GM19455 (cell line): Measurements from ENCODE around the gene ALMS1.
"Not testable (repeated sequence)": the region's sequence is repeated elsewhere in the genome, so short reads cannot be mapped to it uniquely, and the experiment has no call there.

Experiments
- ATAC-seq: cut with Tn5 transposase; IDR thresholded peaks from one replicate; pipeline ENCODE4 v1.9.1; 2021; ENCODE audit not compliant: unreplicated experiment

The ALMS1 gene

DNA sequence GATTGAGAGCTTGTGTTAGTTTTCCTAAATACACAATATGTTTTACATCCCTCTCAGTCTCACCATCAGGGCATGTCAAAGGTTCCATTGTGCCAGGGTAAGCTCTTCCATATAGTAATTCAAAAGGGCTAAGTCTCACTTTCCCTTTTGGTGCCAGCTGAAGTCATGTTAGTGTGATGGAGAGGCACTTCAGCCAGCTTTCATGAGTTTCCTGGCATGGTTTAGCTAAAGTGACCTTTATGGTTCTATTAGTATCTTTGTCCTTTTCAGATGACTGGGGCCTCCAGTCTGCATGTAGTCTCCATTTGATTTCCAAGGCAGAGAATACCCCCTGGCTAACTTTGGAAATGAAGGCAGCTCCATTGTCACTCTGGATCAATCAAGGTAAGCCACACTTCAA, 229.4 kb downstream of the ALMS1 start:
- no peak for ATAC-seq

DNA sequence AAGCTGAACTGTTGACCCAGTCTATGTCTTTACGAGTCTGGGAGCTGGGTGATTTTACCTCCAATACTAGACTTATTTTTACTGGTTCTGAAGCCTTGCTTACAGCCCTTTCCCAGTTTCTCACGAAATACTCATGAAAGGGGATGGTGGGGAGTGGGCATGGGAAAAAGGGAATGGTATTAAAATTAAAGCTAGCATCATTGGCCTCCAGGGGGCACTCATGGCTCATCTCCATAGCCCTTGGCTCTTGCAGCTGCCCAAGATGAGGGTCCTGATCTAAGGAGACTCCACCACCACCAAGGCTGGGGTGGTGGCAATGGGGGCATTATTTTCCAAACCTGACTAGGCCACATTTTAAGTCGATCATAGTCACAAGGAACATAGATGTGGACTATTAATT, 234.3 kb downstream of the ALMS1 start:
- not testable (repeated sequence) for ATAC-seq

DNA sequence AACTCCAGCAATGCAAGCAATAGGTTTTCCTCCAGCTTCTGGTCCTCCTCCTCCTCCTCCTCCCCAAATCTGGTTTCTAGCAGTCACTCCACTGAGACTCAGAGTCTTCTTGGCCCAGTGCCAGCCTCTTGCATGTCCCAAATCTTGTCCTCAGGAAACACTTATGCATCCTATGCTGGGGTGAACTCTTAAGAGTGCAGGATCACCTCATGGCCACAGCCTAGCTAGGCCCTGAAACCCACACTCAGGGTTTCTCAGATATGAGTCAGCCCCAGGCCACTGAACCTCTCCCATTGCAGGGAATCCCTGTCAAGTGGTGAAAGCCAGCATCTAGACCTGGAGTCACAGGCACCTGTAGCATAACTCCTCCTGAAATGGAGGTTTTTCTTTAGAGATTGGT, 238.4 kb downstream of the ALMS1 start:
- ATAC-seq = not testable (repeated sequence)

DNA sequence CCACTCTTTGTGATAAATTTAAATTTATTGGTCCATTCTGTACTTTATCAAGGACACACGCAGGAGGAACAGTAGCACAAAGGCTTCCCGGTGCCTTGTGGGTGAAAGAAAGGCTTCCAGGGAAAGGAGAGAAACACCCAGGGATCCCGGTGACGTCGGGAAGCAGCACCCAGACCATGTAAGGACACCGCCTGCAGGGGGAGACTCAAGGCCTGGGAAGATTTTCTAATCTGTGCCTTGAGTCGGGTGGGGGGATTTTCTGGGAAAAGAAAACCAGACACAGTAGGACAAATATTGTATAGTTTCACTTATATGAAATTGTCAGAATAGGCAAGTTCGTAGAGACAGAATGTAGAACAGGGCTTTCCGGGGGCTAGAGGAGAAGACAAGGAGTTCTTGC, 239.0 kb downstream of the ALMS1 start:
- not testable (repeated sequence) for ATAC-seq

DNA sequence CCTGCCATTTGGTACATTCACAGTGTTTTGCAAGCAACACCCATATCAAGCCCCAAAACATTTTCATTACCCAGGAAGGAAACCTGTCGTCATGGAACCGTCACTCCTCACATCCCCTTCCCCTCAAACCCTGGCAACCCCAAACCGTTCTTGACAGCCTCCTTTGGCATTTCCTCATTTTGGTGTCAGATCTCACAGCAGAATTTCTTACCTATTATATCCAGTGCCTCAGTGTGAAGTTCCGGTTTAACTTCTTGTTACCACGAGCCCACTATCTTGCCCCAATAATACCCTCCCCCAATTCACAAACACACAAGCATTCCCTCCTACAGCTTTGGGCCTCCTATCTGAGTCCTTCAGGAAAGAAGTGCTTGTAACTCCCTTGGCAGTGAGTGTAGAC, 240.6 kb downstream of the ALMS1 start:
- ATAC-seq = not testable (repeated sequence)

DNA sequence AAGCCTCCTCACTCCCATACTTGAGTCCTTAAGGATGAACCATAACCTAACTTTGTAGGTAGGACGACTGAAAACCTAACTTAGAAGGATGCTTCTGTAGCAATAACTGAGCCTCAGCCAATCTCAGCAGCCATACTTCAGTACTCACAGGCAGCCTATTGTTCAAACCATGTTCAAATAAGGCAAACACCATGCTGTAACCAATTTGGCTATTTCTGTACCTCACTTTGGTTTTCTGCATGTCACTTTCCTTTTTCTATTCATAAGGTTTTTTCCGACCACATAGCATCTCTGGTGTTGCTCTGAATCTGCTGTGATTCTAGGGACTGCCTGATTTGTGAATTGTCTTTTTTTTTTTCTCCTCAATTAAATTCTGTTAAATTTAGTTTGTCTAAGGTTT, 242.9 kb downstream of the ALMS1 start:
- not testable (repeated sequence) for ATAC-seq

DNA sequence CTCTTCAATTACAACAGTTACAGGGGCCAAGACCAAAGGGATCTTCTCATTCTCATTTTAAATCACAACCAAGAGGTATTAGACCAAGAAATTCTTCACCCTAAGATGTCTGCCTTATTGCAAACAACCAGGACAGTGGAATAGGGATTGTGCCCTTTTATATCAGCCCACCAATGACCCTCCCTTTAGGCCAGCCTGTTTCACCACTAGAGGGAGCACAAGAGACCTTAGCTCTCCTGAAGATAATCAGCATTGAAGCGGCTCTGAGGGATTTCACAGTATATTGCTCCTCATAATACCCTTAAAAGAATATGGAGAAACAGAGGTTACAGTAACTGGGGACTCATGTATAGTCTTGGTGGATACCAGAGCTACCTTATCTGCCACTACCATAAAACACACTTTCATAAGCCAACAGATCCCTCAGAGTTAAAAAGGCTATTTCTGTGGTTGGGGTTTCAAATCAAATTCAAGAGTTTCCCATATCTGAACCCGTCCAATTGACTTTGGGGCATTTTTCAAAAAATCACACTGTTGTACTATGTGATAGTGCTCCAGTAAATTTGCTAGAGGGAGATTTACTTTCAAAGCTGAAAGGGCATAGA, 245.1 kb downstream of the ALMS1 start:
- ATAC-seq = not testable (repeated sequence)

DNA sequence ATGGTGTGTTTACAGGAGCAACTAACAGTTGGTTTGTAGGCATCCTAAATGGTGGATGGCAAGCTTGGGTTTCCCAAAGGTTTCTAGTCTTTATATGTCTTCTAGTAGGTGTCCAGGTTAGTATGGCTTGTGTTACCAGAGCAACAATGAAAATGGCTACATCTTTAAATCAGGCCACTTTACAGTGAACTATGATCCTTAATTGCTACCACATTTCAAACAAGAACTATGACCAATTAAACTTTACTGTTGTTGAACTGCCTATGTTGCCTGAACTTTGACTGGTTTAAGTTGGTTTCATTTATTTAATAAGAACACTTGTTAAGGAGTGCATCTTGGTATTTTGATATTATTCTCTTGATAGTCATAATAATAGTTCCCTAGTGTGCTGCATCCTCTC, 251.3 kb downstream of the ALMS1 start:
- not testable (repeated sequence) for ATAC-seq

DNA sequence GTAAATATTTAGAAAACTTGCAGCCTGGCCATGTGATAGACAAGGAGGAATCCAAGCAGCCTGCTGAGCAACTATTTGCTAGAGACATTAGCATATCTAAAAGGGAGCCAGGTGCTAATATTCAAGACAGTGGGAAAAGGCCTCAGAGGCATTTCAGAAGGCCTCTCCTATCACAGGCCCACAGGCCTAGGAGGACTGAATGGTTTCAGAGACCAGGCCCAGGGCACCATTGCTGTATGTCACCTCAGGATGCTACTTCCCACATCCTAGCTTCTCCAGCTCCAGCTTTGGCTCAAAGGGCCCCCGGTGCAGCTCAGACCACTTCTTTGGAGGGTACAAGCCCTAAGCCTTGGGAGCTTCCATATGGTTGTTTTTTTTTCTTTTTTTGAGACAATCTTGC, 252.8 kb downstream of the ALMS1 start:
- no peak for ATAC-seq

DNA sequence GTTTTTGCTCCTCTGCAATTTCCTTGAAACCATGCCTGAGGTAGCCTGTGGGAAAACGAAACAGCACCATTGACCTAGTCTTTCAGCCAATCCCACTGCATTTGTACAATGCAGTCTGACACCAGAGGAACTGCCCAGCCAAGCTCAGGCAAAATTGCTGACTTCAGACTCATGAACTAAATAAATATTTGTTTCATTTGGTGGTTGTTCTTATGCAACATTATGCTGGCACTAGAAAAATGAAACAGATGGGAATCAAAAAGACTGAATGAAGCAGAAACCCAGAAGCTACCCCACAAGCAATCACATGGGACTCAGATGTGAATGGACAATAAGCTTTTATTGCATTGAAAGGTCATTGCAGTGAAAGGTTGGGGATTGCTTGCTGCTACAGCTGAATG, 254.9 kb downstream of the ALMS1 start:
- ATAC-seq = no peak

DNA sequence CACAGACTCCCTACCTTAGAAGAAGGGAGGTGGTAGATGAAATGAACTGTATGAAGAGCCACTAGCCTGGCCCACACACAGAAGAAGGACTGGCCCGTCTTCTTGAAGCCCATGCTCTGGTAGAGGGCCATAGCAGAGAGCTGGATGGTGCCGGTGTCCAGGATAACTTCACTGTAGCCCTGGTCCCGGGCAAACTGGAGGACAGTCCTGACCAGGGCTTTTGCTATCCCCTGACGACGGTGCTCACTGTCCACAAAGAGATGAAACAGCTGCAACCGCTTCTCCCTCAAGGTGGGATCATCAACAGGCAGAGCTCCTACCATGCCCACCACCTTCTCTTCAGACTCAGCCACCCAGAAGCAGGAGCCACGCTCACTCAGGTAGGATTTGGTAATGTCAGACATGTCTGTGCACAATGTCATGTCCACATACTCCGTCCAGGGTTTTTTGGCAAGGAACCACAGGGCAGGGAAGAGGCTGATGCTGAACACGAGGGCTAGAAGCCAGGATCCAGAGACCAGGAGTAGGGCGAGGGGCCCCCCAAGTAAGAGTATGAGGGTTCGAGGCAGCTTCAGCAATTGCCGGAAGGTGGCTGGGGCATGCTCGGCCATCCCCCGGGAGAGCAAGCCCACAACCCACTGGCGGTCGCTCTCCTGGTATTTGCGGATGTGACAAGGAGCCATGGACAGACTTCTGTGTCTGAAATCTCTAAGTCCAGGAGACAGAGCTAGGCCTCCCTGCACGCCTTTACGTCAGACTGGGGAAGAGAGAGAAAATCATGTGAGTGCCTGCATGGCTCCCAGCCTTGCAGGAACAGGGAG, 255.5 kb downstream of the ALMS1 start:
- no peak for ATAC-seq

DNA sequence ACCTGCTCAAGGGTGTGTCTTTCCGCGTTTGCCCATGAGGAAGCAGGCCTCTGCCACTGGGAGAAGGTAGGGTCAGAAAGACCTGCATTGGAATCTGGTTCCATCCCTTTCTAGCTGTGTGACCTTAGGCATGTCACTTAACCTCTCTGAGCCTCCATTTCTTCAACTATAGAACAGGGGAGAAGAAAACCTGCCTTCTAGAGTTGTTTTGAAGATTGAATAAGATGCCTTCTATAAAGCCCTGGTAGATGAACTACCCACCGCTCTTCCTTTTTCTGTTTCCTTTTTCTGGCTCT, 256.1 kb downstream of the ALMS1 start:
- no peak for ATAC-seq

DNA sequence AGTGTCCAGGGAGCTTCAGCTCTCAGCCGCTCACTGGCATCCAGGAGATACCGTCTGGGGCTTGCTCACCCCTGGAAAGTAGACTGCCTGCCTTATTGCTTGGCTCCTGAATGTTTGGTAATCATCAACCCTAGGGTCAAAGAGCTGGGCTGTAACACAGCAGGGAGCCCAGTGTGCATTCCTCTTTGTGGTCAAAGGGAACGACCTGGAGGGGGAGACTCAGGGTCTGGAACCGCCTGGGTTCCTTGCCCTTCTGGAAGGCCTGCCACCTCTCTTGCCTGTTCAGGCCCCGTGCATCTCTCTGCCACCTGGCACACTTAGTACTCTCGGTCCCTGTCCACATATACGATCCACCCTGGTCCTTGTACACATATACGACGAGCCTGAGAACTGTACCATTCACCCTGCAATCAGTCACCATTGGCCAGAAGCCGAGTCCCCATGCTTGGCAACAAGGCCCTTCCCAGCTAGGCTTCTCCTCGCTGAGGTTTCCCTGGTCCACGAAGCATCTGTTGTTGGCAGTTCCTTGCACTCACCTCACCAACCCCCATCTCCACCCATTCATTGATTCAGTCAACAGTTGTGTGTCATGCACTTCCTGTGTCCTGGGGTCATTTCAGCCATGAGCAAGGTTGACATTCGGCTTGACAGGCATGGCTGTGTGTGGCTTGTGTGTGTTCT, 256.8 kb downstream of the ALMS1 start, which contains the start of gene NAT8:
Gene NAT8, minus strand, starts transcription at position 85 of the 681 bp plus-strand sequence. CDS start 794 bp downstream, outside the sequence.
- no peak for ATAC-seq

DNA sequence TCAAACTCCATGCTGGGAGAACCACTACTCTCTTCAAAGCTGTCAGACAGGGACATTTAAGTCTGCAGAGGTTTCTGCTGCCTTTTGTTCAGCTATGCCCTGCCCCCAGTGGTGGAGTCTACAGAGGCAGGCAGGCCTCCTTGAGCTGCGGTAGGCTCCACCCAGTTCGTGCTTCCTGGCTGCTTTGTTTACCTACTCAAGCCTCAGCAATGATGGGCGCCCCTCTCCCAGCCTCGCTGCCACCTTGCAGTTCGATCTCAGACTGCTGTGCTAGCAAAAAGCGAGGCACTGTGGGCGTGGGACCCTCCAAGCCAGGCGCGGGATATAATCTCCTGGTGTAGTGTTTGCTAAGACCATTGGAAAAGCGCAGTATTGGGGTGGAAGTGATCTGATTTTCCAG, 262.1 kb downstream of the ALMS1 start:
- ATAC-seq = not testable (repeated sequence)

DNA sequence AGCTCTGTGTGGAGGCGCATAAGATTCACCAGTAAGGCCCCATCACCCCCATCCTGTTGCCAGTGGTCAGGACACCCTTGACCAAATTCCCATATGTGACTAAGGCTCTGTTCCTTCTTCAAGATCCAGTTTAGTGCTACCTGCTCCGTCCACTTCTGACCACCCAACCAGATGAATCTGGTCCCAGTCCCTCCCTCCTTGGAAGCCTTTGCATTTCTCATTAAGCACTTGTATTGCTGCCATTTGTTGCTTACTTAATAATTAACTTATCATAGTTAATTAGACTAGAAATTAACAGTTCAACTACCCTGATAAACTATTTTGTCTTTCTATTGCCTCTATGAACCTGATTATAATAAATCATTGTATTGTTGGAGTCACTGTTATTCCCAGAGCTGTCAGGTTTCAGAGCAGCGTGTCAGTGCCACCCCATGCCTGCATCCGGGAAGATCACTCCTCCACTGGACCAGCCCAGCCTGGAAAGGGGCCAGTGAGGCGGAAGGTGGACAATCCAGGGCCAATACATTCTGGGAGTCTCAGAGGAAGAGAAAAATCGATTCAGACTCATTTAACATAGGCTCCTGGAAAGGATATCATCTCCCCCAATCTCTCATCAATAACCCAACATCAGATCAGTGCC, 266.1 kb downstream of the ALMS1 start:
- ATAC-seq = no peak

DNA sequence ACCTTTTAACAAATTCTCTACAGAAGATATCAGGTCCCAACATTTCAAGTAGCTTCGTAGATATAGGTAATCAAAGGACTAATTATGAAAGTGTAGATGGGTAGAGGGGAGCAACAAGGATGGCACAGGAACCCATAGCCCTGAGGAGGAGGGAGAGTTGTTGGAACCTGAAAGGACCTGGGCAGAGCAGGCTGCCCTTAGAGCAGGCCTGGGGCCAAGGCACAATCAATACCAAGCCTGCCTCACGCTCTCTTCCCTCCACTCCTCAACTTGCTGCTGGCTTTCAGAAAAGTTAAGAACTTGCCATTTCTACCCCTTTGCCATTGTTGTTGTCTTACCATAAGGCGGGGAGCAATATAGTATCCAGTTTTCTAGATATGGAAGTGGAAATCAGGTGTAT, 266.7 kb downstream of the ALMS1 start:
- no peak for ATAC-seq

DNA sequence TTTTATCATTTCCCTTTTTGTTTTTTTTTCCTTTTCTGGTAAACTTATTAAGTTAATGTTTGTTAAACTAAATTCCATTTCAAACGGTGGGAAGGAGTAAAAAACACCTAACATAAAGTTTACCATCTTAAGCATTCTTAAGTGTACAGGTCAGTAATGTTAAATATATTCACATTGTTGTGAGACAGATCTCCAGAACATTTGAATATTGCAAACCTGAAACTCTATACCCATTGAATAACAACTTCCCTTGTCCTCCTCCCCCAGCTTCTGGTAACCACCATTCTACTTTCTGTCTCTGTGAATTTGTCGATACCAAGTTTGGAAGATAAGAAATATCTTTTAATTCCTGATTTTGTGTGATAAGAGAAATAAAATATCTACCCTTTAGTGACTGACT, 268.5 kb downstream of the ALMS1 start:
- no peak for ATAC-seq
